Inflammatory macrophage treated with lipopolysaccharide for 4 hours (primary cell): ENCODE results near the gene PTPN3.

ENCODE experiments used
- DNase-seq: peaks from one replicate; pipeline ENCODE4 v3.0.0-alpha.2; 2020

Gene PTPN3

GRCh38 chr9:109451311-109452025 lies 46.6 kb downstream of the PTPN3 start:
- no peak for DNase-seq

GRCh38 chr9:109450346-109450745 lies 47.8 kb downstream of the PTPN3 start:
- no peak for DNase-seq

DNA sequence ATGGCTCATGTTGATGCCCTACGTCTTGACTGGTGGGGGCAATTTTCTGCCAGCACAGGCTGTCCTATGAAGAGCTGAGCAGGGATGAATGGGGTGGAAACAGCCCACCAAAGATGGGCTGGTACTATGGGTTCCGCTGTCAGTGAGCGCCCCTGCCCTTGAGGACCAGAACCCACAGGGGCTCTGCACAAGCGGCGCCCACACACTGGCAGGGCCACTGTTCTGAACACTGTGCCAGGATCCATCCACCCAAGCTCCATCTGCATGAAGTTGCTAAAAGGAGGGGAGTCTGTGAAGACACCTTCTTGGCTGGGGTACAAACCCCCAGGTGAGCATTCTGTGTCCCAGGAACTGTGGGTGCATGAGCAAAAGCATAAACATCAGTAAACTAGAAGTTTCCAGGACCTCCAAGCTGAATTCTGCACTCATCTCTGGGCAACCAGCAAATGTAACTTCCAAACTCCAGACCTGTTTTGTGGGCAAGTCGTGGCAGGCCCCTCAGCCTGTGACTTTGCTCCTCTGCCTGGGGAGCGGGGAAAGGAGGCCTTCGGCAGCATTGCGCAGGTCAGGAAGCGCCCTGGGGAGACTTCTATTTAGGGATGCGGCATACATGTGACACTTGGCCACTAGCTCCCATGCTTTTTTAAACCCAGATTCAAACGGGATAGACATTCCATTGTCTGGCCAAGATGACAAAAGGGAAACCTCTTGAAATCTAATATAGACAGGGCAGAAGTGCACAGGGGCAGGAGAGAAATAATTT lies 48.9 kb downstream of the PTPN3 start:
- no peak for DNase-seq

DNA sequence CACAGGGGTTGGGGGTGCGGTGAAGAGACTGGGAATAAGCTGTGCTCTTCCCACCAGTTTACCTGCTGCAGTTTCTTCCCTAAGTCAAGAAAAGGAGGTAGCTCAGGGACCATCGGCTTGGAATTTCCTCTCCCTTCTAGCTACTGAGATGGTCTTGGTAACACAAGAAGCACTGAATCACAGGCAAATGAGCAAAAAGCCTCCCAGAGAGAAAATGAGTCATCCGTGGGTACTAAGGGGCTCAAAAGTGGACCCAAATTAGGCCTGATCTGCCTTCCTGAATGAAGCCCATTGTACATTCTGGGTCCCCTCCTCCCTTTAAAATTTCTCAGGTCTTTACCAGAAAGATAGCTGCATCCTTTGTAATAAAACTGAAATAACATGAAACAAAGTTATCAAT lies 49.9 kb downstream of the PTPN3 start:
- DNase-seq: no peak

- DNase-seq: no peak
These were observed 50.6 kb downstream of the PTPN3 start for GRCh38 chr9:109447329-109448076.

GRCh38 chr9:109444771-109445320 lies 53.3 kb downstream of the PTPN3 start:
- DNase-seq: no peak

DNA sequence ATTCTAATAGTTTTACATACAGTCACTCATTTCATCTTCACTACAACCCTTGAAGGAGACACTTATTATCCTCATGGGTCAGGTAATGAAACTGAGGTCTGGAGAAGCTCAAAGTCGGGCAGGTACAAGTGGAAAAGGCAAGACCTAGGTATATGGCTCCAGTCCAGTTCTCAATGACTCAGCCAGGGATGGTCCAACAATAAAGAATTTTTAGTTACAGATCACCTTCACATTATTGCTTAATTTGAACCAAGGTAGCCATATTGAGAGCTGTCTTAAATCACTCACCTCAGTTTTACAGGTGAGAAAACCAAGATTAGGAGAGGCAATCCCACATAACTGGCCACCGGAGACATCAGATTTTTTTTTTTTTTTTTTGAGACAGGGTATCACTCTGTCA lies 55.4 kb downstream of the PTPN3 start:
- no peak for DNase-seq

DNA sequence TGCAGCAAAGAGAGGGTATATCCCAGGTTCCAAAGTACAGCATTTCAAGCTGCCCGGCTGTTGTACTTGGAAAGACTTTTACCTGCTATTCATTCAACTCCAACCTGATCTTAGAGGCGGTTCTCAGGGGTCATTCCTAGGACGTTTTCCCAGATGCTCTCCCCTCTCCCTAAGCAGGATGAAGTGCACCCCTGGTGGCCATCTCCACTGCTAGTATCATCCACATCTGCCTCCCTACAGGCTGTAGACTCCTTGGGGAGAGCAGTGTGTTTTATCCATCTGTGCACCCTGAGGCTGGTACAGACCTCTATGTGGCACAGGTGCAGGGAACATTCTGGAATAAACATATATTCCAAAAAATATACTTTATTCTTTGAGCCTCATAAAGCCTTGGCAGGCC lies 56.8 kb downstream of the PTPN3 start:
- DNase-seq: no peak

DNA sequence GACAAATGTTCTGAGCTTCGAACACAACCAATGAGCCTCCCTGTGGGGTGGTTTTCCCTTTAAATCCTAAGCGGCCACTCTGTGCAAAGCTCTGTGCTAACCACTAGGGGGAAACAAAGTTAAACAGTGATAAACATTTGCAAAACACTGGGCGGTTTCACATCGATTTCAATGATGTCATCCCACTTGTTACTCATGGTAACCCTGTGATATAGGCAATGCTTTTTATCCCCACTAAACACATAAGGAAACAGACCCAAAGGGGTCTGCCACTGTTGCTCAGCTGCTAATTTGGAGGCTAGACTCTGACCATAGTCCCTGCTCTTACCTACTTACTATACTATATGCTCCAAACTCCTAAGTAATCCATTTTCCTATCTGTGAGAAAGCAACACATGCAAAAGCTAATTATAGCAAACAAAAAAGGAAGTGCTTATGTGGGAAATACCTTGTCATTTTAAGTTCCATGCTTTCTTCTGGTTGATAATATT lies 57.3 kb downstream of the PTPN3 start:
- DNase-seq: peak; percentile 87

DNA sequence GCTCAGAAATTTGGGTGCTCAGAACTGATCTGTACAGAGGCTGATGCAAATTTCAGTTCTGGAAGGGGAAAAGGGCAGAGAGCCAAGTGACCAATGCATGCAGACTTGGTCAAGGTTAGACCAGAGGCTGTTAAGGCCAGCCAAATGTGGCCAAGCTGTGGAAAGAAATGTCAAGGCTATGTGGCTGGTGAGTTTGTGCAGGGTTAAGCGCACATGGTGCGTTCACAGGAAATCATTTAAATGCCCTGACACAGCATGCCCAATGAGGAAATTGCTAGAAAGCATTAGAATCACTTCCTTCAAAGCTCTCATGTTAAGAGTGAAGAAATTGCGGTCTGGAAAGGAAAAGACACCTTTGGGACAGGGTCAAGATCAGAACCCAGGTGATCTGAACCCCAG lies 58.0 kb downstream of the PTPN3 start:
- DNase-seq: peak; percentile 20

DNA sequence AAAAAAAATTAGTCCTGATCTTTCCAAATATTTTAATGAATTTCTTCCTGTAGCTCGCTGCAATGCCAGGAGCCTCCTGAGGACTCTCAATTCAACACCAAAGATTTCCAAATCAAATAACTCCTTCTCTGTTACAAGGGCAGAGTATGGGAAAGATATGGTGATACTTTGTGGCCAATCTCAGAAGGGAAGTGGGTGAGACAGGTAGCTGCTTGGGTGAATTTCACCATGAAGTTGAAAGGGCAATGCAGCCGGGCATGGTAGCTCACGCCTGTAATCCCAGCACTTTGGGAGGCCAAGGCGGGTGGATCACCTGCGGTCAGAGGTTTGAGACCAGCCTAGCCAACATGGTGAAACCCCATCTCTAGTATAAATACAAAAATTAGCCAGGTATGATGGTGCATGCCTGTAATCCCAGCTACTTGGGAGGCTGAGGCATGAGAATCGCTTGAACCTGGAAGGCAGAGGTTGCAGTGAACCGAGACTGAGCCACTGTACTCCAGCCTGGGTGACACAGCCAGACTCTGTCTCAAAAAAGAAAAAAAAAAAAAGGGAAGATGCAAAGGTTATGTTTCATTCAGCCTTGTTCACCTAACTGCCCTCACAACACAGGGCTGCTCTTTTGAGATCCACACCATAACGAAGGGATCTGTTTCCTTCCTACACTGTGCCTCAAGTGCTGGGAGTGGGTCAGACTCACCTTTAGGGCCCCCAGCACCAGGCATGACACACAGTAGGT lies 58.6 kb downstream of the PTPN3 start:
- no peak for DNase-seq

- DNase-seq: no peak
These were observed 60.8 kb downstream of the PTPN3 start for GRCh38 chr9:109437286-109437685.

DNA sequence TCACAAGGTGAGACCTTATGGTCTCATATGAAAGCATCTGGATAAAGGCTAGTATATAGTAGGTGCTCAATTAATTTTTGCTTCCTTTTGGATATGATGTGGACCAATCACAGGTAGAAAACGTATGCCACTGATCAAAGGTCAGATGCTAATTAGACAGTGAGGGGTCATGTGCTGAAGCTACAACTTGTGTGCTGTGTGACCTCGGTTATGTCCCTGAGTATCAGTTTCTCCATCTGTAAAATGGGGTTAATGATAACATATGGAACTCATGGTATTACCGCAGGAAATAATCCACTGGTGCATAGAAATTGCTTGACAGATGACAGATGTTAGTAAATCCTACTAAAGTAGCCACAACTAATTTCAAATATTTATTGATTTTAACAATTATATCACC lies 62.0 kb downstream of the PTPN3 start:
- DNase-seq: no peak

- DNase-seq: no peak
These were observed 64.6 kb downstream of the PTPN3 start for GRCh38 chr9:109433476-109433875.

- no peak for DNase-seq
These were observed 67.9 kb downstream of the PTPN3 start for GRCh38 chr9:109430231-109430630.

DNA sequence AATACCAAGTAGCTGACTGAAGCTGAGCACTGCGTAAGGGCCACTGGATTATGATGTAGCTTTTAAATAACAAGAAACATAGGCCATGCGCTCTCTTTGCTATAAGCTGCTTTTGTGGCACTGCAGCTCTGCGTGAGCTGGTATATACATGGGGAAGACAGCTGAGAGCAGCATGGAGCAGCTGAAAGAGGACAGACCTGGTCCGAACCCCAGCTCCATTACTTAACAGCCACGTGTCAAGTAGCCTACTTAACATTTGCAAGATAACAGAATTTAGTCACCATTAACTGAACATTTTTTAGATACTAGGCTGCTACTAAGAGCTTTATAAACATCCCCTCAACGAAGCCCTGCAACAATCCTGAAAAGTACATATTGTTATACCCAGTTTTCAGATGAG lies 69.3 kb downstream of the PTPN3 start:
- DNase-seq: no peak

DNA sequence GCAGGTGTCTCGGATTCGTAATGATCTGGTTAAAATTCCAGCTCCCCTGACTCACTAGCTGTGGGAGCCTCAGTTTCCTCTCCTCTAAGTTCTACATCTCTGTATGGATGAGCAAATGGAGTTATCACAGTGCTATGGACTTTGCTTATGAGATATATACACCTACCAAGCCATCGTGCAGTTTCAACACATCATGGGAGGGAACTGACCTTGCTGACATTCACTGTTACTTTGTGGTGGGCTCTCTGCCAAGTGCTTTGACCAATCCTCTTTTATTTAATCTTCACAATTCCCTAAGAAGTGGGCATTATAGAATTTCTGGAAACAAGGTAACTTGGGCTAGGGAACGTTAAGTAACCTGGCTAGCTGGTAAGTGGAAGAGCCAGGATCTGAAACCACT lies 70.2 kb downstream of the PTPN3 start:
- DNase-seq: no peak

GRCh38 chr9:109426626-109427402 lies 71.3 kb downstream of the PTPN3 start:
- no peak for DNase-seq

DNA sequence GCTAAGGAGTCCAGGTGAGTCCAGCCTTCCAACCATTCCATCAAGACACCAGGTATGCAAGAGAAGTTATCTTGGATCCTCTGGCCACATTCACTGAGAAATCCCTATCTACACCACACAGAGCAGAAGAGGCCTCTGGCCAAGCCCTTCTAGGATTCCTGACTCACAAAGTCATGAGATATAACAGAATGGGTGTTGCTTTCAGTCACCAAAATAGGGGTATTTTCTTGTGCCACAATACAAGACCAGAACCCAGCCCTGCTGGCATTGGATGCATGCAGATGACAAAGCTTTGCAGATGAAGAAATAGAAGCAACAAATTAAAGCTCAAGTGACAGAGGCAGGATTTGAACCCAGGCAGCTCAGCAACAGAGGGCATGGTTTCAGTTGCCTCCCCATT lies 73.5 kb downstream of the PTPN3 start:
- DNase-seq: no peak

DNA sequence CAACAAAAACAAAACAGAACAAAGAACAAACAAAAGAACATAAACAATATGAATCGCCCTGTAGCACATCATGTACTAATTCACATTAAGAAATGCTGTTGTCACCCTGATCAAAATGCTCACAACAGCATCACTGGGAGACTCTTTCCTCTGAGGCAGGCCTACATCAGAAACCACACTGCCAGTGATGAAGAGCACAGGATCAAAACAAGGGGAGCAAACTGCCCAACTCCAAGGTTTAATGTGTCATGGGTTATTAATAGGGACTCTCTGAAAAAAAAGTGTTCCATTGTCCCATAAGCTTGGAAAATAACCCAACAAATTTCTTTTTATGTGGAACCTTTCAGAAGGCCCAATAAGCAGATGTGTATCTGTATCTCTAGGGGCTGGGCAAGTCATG lies 74.2 kb downstream of the PTPN3 start:
- no peak for DNase-seq

GRCh38 chr9:109422641-109423040 lies 75.5 kb downstream of the PTPN3 start:
- DNase-seq: no peak
